UCSD-AML1 (cell line): ENCODE results near the gene BTBD6.

Experiments
- DNase-seq: peaks from one replicate; lab custom pipeline; 2025; ENCODE audit not compliant: unreplicated experiment; lab: John Stamatoyannopoulos, UW

The BTBD6 gene

DNA sequence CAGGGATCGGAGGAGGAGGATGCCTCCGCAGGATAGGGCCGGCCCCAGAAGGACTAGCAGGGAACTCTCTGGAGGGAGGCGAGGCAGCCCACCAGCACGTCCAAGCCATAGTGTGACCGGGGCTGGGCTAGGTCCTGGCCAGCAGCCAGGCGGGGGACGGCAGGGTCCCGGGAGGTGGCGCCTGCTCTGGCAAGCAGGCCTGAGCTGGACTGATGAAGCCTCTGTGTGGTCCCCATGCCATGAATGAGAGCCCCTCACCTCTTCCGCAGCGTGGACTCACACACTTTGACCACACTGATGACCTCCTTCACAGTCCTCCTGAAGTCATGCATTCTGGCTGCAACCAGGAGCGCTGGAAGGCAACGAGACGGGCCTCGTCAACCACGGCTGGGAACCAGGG is 19.8 kb upstream of the BTBD6 start:
- DNase-seq, result no peak

- DNase-seq, result no peak
Observed at GRCh38 chr14:105229099-105229655, 19.2 kb upstream of the BTBD6 start.

- DNase-seq, result no peak
Observed at GRCh38 chr14:105240811-105241576, 7.3 kb upstream of the BTBD6 start.

GRCh38 chr14:105241641-105242040 is 6.7 kb upstream of the BTBD6 start:
- no peak for DNase-seq

DNA sequence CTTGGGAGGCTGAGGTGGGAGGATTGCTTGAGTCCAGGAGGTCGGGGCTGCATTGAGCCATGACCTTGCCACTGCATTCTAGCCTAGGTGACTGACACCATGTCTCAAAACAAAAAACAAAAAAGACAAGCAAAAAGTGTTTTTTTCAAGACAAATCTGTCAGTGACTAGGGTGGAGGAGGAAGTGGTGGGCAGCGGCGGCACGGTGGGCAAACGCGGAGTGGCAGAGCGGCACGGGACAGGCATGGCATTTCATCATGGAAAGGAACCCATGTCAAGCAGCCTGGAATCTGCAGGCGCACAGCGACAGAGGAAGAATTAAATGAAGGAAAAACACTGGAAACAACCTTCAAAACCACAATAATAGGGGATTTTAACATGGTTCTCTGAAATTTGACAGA is 4.0 kb upstream of the BTBD6 start:
- no peak for DNase-seq

GRCh38 chr14:105247026-105247425 is 1.3 kb upstream of the BTBD6 start:
- DNase-seq, result no peak

DNA sequence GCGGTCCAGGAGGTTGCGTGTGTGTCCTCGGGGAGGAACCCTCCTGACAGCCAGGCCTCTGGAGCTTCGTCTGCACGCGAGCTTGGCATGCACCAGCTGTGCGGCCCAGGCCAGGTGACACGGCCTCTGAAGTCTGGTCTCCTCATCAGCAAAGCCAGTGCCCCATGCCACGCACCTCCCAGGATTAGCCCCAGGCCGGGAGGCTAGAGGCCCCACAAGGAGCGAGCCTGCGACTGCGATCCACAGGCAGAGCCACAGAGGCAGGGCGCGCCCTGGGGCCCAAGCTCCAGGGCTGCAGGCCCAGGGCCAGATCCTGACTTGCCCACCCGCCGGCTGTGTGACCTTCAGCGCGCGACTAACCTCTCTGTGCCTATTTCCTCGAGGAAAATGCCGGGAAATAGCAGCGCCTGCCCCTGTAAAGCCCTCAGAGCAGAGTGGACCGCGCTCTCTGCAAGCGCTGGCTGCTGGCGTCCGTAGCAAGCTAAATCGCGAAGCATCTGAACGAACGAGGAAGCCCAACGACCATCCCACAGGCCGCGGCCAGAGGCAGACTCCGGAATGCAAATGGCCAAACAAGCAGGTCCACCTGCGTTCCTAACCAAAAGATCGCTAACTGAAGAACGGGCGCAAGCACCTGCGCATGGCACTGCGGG is 492 bp upstream of the BTBD6 start:
- DNase-seq, result no peak

- DNase-seq, result no peak
Observed at GRCh38 chr14:105249182-105250007, 1.1 kb downstream of the BTBD6 start.

- no peak for DNase-seq
Observed at GRCh38 chr14:105250008-105250366, 1.7 kb downstream of the BTBD6 start.

DNA sequence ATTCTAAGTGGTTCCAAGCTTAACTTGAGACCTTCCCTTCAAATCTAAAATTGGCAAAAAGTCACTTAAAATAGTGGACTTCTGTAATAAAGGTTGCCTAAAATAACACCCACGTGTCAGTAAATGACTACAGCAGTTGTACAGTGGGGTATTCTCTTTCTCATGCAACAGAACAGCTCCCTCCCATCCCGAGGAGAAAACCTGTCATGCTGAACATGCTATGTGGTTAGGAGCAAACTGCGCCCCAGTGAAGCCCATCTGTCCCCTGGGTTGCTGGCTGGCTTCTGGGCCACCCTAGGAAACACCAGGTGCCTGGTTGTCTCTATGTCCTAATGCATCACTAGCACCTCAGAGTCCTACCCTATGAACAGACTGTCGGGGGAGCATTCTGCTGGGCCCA is 2.7 kb downstream of the BTBD6 start:
- DNase-seq, result no peak

DNA sequence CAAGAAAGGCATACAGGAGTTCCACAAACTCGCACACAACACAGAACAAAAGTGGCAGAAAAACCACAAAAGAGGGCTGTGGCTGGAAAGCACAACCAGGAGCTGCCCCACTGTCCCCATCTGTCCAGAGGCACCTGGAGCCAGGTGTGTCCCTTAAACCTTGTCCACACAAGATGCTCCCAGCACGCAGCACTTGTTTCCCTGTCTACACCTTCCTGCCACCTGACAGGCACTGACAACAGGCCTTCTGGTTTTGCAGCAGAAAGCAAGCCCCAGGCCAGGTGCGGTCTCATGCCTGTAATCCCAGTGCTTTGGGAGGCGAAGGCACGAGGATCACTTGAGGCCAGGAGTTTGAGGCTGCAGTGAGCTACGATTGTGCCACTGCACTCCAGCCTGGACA is 3.6 kb downstream of the BTBD6 start:
- DNase-seq, result no peak

GRCh38 chr14:105252552-105253328 is 4.4 kb downstream of the BTBD6 start:
- no peak for DNase-seq

GRCh38 chr14:105253329-105253682 is 5.0 kb downstream of the BTBD6 start:
- DNase-seq, result no peak

GRCh38 chr14:105255021-105255507 is 6.7 kb downstream of the BTBD6 start:
- DNase-seq, result peak; percentile 41

GRCh38 chr14:105256292-105256960 is 8.1 kb downstream of the BTBD6 start:
- no peak for DNase-seq

GRCh38 chr14:105257464-105257863 is 9.1 kb downstream of the BTBD6 start:
- no peak for DNase-seq

DNA sequence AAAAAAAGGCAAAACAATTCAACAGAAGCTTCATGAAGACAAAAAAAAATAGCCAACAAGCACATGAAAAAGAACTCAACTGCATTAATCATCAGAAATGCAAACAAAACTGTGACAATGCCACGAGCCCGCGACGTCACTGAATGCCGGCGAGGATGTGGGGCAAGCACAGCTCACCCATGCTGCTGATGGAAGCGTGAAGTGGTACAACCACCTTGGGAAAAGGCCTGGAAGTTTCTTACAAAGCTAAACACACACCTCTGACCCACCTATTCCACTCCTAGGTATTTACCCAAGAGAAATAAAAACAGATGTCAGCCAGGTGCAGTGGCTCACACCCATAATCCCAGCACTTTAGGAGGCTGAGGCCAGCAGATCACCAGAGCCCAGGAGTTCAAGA is 10.5 kb downstream of the BTBD6 start:
- no peak for DNase-seq

DNA sequence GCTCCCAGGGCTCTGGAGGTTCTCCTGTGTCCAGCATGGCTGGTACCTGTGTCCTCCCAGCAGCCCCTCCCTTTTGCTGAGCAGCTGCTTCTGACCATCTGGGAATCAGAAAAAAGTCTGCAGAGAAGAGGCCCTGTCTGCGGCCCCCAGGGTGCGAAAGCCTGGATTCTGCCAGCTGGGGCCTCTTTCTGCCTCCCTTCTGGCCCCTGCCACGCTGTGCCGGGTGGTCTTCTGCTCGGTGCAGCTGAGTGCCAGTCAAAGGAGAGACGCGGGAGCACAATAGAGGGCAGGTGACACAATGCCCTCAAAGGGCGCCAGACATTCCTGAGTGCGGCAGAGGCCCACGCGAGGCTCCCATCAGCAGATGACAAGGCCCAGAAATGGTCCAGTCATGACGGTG is 12.6 kb downstream of the BTBD6 start:
- no peak for DNase-seq

DNA sequence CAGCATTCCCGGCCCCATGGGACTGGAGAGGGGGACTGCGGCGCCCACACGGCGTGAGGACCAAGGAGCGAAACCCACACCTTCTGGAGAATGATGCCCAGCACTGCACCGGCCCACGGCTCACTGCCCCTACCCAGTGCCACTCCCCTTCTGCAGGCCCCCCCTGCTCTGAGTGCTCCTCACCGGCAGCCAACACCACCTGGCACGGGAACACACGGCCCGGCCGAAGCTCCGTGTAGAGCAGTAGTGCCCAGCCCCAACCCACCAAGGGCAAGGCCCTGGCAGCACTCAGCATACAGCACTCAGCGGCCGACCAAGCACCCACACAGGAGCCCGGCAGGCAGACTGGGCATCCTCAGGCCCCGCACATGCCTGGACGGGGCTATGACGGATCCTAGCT is 13.4 kb downstream of the BTBD6 start:
- no peak for DNase-seq

- no peak for DNase-seq
Observed at GRCh38 chr14:105267820-105268548, 19.7 kb downstream of the BTBD6 start.
